ENCODE data around the gene CEP250. TPM values are rescaled to one million over a fixed set of nuclear protein-coding genes. Genes with fewer than 3 reads are reported as not detected.
"Not testable (repeated sequence)": the region's sequence is repeated elsewhere in the genome, so short reads cannot be mapped to it uniquely, and the experiment has no call there.

Gene CEP250
- total RNA-seq, 1 experiment from 2014 or later: 63.6 TPM

GRCh38 chr20:35551503-35551902, 96.1 kb downstream of the CEP250 start:
- Histone ChIP-seq H3K4me1 (replicated peaks; ENCODE audit: insufficient read depth) (no peaks in the 10 kb centered on the region), H3K79me2 (ENCODE audit: low read depth) (no peaks in the 10 kb centered on the region), H2AFZ (no peak overlapping the region), H3K36me3 (ENCODE audit: low read depth) (peaks cover 10% of the 10 kb centered on the region), H3K4me3 (no peak overlapping the region), H3K9me3 (ENCODE audit: insufficient read depth, low read depth) (no peaks in the 10 kb centered on the region), H3K4me2 (no peak overlapping the region), H4K20me1 (ENCODE audit: insufficient read depth) (peaks cover 1% of the 10 kb centered on the region; the same call in 1 of the 2 replicates), H3K27ac (no peak overlapping the region), H3F3A (ENCODE audit: insufficient read depth, low read depth) (peaks cover 8% of the 10 kb centered on the region; the same call in 1 of the 2 replicates), H3K27me3 (ENCODE audit: insufficient read depth, low read depth) (no peaks in the 10 kb centered on the region), H3K9me2 (ENCODE audit: insufficient read depth) (no peaks in the 10 kb centered on the region)
- DNase-seq: no peak
- TF ChIP-seq EZH2 (IDR thresholded peaks at IDR 0.05; ENCODE audit: low read depth) (no peak), CTCF (conservative IDR thresholded peaks at IDR 0.05) (no peak)
- intact Hi-C loops (cut with micrococcal nuclease; ENCODE audit: unreplicated experiment): no loop called here
- ChIA-PET POLR2A (ENCODE audit: unreplicated experiment) (interaction anchor here (0.6 kb wide), 1 partner anchor 383 kb away, joined by 8 read pairs; no protein-coding TSS in a partner anchor), CTCF (interaction anchor here (0.6 kb wide), 1 partner anchor 65 kb away, joined by 6 read pairs; no protein-coding TSS in a partner anchor)
- BruUV-seq (replicated peaks): no TSS peak

GRCh38 chr20:35552914-35553313, 97.5 kb downstream of the CEP250 start:
- Histone ChIP-seq H3K36me3 (ENCODE audit: low read depth) (peaks cover 6% of the 10 kb centered on the region), H3K9me2 (ENCODE audit: insufficient read depth) (no peaks in the 10 kb centered on the region), H3F3A (ENCODE audit: insufficient read depth, low read depth) (peaks cover 4% of the 10 kb centered on the region; the same call in 1 of the 2 replicates), H3K27me3 (ENCODE audit: insufficient read depth, low read depth) (no peaks in the 10 kb centered on the region), H3K27ac (no peak overlapping the region), H3K4me3 (no peak overlapping the region), H3K79me2 (ENCODE audit: low read depth) (no peaks in the 10 kb centered on the region), H4K20me1 (ENCODE audit: insufficient read depth) (no peaks in the 10 kb centered on the region; the same call in 1 of the 2 replicates), H3K4me2 (no peak overlapping the region), H2AFZ (no peak overlapping the region), H3K9me3 (ENCODE audit: insufficient read depth, low read depth) (no peaks in the 10 kb centered on the region), H3K4me1 (replicated peaks; ENCODE audit: insufficient read depth) (no peaks in the 10 kb centered on the region)
- TF ChIP-seq CTCF (conservative IDR thresholded peaks at IDR 0.05): no peak
- no peak for TF ChIP-seq EZH2 (IDR thresholded peaks at IDR 0.05; ENCODE audit: low read depth)
- ChIA-PET POLR2A (ENCODE audit: unreplicated experiment) (no interaction called here), CTCF (no interaction called here)
- no peak for DNase-seq
- intact Hi-C loops (cut with micrococcal nuclease; ENCODE audit: unreplicated experiment): no loop called here
- BruUV-seq (replicated peaks): no TSS peak

GRCh38 chr20:35555461-35555860, 100.1 kb downstream of the CEP250 start:
- intact Hi-C loops (cut with micrococcal nuclease; ENCODE audit: unreplicated experiment); DNase-seq; POLR2A ChIA-PET (ENCODE audit: unreplicated experiment): not testable (repeated sequence)

More at GRCh38 chr20:35555461-35555860, 100.1 kb downstream of the CEP250 start:
- CTCF ChIA-PET; H4K20me1 ChIP-seq (ENCODE audit: insufficient read depth); H2AFZ ChIP-seq; H3K4me2 ChIP-seq; H3K9me3 ChIP-seq (ENCODE audit: insufficient read depth, low read depth); H3K36me3 ChIP-seq (ENCODE audit: low read depth); H3K9me2 ChIP-seq (ENCODE audit: insufficient read depth); H3K79me2 ChIP-seq (ENCODE audit: low read depth); H3K27ac ChIP-seq; BruUV-seq (replicated peaks); H3K27me3 ChIP-seq (ENCODE audit: insufficient read depth, low read depth); H3K4me3 ChIP-seq: not testable (repeated sequence)
- peaks cover 19% of the 10 kb centered on the region; the same call in 1 of the 2 replicates for H3F3A ChIP-seq (ENCODE audit: insufficient read depth, low read depth)
- peaks cover 16% of the 10 kb centered on the region for H3K4me1 ChIP-seq (replicated peaks; ENCODE audit: insufficient read depth)

Data from PC-9 (cell line).